Measurements from ENCODE around the gene PPTC7.
"Not testable (repeated sequence)": the region's sequence is repeated elsewhere in the genome, so short reads cannot be mapped to it uniquely, and the experiment has no call there.

PPTC7 gene

DNA sequence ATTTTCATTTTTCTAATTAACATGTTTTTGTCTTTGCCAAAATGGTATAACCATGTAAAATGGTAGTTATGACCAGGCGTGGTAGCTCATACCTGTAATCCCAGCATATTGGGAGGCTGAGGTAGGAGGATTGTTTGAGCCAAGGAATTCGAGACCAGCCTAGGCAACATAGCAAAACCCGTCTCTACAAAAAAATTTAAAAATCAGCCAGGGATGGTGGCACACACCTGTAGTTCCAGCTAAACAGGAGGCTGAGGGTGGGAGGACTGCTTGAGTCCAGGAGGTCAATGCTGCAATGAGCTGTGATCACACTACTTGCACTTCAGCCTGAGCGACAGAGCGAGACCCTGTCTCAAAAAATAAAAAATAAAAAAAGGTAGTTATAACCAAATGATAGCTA, 23.1 kb downstream of the PPTC7 start:
- DNase-seq: no peak

DNA sequence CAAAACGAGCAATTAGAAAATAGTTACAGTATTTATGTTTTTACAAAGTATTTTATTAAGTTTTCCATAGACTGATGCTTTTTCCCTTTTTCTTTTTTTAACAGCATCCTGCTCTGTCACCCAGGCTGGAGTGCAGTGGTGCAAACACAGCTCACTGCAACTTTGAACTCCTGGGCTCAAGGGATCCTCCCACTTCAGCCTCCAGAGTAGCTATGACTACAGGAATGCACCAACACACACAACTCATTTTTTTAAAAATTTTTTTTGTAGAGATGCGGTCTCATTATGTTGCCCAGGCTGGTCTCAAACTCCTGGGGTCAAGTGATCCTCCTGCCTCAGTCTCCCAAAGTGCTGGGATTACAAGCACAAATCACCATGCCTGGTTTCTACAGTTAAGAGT, 24.2 kb downstream of the PPTC7 start:
- DNase-seq: not testable (repeated sequence)

DNA sequence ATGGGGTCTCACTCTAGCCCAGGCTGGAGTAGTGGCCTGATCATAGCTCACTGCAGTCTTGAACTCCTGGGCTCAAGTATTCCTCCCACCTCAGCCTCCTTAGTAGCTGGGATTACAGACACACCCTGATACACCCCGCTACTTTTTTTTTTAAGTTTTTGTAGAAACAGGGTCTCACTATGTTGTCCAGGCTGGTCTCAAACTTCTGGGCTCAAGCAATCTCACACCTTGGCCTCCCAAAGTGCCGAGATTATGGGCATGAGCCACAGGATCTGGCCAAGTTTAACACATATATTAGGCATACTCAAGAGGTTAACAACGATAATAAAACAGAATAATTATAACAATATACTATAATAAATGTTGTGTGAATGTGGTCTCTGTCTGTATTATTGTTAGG, 25.8 kb downstream of the PPTC7 start:
- no peak for DNase-seq

DNA sequence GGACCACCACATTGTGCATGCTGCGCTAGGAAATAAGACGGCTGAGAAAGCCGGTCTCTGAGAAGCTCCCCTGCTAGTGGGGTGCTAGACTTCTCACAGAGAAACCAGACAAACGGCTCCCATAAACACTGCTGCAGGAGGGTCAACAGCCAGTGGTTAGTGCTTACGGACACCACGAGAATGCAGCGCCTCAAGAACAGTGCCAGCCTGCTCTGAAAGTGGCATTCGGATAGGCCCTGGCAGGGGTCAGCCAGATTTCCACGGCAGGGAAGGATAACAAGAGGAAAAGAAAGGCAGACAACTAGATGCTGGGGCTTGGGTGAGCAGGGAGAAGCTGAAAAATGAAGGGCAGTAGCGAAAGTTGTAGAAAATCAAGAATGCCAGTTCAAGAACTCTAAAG, 26.4 kb downstream of the PPTC7 start:
- no peak for DNase-seq

DNA sequence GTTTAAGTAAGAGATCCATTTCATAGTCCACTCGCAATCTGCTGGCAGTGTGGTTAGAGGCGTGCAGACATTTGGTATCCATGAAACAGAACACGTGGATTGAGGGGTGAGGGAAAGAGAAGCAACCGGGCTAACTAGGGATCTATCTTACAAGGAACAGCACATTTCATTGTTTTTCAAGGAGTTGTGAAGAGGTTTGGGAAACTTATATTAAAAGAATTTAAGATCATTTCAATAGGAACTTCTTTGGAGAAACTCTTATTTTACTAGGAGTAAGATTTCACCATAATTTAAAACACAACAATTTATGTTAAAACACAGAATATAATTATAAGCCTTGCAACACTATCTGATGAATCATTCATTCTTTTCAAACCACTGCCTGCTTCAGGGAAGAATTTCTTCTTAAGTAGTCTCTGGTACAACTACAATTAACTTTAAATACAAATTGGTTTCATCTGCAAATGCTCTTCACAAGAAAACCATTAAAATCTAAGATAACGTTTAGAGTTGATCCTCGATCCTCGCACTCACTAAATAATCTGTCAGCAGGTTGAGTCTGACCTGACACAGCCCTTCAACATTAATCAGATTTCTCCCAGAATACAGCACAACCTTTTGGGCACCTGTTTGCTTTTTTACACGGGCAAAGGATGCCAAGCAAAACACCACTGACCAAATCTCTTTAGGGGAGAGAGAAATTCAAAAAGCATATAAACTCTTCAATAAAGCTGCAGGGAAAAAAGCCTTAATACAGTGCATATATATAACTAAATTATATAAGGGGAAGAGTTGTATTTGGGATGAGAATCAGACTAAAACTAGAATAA, 27.3 kb downstream of the PPTC7 start:
- DNase-seq: no peak

DNA sequence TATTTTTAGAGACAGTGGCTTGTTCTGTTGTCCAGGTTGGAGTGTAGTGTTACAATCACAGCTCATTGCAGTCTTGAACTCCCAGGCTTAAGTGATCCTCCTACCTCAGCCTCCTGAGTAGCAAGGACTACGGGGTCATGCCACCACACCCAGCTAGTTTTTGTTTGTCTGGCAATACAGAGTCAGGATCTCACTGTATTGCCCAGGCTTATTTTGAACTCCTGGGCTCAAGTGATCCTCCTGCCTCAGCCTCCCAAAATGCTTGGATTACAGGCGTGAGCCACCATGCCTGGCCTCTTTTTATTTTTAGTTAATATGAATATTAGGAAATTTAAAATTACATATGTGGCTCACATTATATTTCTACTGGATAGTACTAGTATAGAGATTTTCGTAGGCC, 28.9 kb downstream of the PPTC7 start:
- DNase-seq: no peak

DNA sequence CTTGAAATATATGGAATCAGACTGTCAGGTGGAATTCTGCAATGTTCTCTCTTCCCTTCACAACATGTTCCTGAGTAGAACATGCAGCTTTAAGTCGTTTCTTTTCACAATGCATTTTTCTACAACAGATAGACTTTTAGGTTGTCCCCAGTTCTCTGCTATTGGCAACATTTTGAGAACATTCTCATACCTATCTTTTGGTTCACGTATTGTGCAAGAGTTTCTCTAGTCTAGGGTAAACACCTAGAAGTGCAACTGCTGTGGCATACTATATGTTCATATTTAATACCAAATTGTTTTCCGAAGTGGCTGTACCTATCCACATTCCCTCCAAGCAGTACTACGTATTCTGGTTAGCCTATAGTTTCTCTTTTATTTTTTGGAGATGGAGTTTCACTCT, 32.1 kb downstream of the PPTC7 start:
- no peak for DNase-seq

DNA sequence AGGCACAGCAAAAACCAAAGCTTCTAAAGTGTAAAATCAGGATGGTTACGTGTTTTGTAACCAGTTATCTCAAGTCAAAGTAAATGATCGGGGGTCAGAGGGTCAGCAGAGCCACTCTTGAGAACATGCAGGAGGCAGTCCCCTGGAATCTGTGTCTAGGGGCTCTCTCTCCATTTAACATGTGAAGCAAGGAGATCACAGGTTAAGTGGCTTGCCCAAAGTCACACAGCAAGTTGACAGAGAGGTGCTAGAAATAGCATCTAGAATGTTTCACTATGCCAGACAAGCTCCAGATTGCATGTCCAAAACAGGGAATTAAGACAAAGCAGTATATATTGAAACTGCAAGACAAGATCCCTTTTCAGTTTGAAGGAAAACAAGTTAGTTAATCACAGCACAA, 33.4 kb downstream of the PPTC7 start:
- no peak for DNase-seq

DNA sequence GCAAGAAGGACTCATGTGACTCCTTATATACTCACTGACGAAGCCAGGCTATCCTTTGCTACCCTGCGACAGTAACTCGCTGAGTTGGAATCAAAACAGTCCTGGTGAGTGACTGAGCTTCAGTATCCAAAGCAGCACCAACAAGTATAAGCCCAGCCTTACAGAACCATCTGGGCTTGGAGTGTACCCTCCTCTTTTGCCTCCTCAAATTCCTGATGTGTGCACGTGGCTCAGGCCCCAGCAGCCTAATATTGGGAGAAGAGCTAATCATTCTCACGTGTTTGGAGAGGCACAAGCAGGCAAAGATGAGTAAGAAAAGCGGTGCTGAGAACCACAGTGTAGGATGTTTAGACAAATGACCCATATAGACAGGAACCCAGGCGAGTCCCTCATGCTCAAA, 34.4 kb downstream of the PPTC7 start:
- DNase-seq: no peak

DNA sequence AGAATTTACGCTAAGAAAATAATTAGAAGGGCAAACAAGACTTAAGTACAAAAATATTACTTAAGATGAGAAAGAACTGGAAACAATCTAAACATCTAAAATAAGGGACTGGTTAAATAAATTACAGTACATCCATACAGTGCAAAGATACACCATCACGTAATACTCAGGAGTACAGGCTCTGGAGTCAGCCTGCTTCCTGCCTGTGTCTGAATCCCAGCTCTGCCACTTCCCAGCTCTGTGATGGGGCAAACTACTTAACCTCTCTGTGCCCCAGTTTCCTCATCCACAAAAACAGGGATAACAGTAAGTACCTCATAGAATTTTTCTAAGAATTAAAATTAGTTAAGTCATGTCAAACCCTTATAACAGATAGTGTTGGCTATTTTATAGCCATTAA, 36.0 kb downstream of the PPTC7 start:
- no peak for DNase-seq

DNA sequence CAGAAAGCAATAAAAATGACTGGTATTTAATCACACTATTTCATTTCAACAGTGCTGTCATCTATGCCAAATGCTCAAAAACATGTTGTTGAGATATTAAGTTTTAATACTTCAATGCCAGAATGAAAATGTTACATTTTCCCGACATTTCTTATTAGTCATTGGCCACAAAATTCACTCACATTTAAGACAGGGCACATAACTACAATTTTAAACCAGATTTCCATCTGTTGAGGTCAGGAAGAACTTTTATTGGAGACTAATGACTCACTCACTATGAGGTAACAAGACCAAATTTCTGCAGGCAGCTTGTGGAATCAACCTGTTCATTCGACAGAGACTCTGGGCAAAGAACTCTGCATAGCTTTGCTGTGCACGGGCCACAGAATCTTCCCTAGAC, 36.8 kb downstream of the PPTC7 start:
- DNase-seq: no peak

DNA sequence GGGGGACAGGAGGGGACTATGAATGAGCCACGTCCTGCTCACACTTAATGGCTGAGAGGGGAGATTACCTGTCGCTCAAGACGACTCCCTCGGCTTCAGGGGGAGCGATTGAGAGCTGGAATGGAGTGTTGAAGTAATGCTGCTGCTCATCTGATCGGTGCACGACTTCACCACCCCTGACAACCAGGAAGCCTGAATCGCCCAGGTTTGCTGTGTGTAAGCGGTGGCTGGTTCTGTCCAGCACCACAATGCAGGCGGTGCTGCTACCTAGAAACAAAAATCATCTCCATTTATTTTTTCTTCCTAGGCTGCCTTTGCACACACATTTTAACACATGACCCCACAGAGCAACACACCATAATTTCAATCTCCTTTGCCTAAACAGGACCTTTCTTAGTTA, 37.3 kb downstream of the PPTC7 start:
- DNase-seq: no peak

DNA sequence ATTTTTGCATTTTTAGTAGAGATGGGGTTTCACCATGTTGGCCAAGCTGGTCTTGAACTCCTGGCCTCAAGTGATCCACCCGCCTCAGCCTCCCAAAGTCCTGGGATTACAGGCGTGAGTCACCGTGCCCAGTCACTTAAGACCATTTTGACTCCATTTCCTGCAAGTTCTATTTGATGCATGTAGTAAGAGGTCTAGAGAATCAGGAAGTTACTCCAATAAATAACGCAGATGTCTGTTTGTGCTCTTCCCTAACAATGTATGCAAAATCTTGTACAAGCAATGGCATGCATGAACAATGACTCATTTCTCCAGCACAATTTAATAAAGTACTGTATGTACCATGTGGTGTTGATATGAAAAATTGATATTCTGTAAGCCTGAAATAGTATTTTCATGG, 37.9 kb downstream of the PPTC7 start:
- not testable (repeated sequence) for DNase-seq

DNA sequence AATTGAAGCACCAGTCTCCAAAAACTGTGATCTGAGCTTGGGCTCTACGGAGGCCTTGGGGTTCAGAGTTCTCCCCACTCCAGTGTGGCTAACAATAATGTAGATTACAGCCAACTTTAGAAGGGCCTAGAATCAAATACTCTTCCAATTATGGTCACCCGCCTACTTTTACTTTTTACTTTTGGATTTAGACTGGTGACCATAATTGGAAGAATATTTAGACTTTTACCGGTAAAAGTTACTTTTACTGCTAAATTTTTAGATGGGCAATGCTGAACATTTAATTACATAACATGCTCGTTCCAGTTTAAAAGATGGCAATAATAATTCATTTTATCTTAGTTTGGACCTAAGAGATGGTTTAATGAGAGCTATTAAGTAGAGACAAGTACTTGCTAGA, 39.2 kb downstream of the PPTC7 start:
- DNase-seq: no peak

DNA sequence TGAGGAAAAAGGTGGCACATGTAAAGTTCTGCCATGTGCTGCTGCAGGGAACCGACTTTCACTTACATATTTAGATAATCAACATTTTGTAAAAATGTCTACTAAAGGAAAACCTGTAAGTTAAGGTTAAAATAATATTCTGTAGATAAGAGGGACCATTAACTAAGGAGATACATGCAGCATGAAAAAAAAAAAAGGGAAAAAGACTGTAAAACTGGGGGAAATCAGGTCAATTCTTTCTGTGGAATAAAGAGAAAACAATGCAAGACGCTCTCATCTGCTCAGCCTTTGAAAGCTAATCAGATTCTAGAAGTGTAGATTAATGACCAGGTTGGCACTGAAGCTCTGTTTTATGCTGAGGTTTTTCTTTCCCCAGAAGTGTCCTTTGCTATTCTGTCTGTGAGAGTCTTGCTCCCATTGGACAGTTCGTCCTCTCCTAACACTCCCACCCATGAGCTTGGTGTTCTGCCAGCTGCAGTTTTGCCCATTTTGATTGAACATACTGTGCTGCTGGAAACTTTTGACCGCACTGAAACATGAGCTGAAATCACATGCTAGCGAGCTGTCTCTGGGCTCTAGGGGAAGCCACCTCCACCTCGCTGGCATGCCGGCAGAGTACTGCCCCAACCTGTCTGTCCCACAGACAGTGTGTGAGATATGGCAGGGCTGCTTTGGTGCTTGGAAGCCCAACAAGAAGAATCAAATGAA, 39.7 kb downstream of the PPTC7 start:
- no peak for DNase-seq

DNA sequence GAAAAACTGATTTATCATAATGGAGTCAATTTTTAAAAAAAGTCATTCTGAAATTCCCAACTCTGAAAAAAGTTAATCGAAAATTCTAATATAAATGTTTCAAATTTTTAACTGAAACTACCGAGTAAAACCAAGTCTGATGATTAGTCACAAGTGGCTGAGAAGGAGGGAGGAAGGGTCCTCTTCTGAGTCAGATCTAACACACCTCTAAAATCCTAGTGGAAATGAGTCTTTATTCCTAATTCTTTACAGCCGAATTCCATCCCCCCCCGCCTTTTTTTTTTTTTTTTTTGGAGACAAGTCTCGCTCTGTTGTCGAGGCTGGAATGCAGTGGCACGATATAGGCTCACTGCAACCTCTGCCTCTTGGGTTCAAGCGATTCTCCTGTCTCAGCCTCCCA, 43.1 kb downstream of the PPTC7 start:
- no peak for DNase-seq

DNA sequence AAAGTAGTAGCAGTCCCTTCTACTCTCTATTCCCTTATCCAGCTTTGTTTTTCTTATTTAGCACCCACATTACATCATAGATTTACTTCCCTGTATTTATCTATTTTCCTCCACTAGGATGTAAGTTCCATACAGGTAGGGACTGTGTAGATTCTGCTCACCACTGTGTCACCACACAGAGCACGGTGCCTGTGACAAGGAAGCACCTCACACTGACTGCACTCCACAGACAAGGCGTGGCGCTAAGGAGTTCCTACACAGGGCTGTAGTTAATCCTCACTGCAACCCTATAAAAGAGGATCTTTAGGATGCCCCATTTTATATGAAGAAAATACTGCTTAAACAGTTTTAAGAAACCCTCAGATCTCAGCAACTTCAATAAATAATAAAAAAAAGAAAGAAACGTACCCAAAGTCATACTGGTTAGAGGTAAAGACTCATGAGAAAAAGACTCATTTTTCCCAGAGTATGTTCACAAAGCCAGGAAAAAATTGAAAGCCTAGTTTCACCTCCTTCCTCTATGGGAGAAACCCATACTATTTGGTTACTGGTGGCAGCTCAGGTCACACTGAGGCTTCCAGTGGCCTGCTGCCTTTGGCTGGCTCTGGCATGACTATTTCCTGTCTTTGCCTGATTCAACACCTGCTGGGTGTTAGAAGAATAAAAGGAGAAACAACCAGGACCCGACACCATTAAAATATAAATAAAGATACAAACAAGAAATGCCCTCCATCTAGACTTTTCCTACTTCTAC, 44.1 kb downstream of the PPTC7 start:
- no peak for DNase-seq

DNA sequence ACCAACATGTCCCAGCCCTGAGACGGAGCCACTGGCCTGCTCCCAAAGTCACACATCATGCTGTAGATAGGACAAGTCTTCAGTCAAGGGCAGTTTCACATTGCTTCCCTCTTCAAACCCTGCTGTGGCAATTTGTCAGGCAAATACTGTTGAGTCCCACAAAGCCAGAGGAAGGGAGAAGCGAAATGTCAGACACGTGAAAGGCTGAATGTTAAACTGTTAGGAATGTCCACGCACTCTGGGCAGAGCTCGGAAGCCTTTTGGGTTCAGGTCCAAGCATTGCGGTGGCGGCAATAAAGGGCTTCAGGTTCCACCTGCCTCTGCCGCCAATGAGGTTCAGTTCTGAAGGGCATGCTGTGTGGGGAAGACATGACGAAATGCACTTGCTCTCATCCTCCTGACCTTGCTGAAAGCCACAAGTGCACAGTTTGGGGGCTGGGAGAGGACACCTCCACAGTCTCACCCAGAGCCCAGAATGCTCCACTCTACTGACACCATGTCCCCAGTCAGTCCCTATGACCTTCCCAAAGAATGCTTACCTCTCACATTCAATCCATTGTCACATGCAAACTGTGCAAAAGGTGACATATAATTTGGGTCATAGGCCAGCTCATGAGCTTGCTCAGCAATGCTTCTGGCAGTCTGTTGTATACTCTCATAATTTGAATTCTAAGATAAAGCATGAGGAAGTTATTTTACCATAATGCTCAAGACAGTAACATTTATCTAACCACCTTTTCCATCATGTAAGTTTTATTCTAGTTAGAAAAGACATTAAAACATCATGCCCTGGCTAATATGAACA, 45.3 kb downstream of the PPTC7 start:
- DNase-seq: no peak

DNA sequence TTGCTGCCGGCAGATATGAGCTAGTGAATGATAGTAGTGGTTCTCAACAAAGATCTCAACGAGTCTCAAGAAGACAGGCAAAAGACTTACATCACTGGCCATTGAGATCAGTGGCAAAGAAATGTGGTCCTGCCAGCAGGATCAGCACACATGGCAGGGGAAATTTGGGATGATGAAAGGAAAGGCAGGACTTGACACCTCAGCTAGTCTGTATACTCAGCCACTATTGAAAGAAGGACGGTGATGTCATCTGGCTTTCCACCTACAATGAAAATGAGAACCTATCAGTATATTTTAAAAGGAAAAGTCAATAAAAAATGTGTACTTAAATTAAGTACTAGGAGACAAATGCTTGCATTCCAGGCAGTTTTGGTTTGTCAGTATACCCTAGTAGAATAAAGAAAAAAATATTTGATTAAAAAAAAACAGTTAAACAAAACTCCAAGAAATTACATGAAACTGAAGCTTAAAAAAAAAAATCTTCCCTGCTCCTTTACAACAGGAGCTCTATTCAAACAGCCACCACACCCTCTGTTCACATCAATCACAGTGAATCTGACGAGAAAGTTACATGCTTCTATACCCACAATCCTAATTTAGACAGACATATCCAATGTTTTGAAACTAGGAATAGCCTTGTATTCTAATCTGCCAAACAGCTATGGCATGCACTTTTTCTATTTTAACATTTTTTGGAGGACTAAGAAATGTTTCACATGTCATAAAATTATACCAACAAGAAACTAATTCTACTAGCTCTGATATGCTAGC, 46.1 kb downstream of the PPTC7 start:
- no peak for DNase-seq

DNA sequence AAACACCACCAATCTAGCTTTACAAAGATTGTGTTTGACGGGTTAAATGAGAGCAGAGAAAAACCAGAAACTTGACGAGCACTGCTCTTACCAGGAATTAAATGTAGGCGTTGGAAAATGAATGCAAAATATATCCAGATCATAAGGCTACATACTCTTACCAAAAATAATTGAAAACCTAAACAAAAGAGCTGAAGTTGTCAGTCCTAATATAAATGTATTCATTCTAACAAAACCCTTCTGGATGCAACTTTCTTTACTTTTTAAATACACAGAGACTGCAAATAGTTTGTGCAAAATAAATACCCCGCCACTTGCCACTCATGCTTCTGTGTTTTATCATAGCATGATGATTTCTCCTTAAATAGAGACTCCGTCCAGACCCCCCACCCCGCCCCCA, 48.3 kb downstream of the PPTC7 start:
- no peak for DNase-seq

DNA sequence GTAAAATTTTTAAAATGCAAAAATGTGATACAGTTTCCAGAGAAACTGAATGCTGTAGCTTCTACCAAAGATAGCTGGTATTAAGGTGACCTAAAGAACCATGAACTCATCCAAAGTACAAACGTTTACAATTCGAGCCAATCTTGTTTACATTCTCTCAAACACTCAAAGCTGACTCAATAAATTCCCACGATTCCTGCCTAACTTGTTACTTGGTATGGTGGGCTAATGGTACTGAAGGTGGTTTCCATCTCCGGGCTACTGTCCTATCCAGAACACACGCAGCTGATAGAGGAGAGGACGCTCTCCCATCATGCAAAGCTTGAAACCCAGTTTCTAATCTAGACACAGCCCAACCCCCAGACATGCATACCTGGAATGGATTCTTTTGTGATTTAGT, 49.5 kb downstream of the PPTC7 start:
- DNase-seq: no peak

DNA sequence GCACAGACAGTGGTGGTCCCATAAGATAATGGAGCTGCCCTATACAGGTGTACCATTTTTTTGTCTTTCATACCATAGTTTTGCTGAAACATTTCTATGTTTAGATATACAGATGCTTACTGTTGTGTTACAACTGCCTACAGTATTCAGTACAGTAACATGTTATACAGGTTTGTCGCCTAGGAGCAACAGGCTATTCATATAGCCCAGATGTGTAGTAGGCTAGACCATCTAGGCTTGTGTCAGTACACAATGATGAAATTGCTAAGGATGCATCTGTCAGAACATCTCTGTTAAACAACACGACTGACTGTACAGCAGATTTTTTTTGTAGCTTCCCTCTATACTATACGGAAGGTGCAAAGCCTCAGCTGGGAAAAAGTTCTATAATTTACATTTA, 50.5 kb downstream of the PPTC7 start:
- no peak for DNase-seq

Measured in activated CD4-positive, alpha-beta T cell treated with anti-CD3 and anti-CD28 coated beads, Interleukin-2, amount 50 U/mL, for 1 hour (primary cell).